ENCODE data around the gene ECHS1.
A peak's percentile ranks its signal among the peaks of the same experiment; 100 is the strongest.
"Not testable (repeated sequence)": the region's sequence is repeated elsewhere in the genome, so short reads cannot be mapped to it uniquely, and the experiment has no call there.

The ECHS1 gene

DNA sequence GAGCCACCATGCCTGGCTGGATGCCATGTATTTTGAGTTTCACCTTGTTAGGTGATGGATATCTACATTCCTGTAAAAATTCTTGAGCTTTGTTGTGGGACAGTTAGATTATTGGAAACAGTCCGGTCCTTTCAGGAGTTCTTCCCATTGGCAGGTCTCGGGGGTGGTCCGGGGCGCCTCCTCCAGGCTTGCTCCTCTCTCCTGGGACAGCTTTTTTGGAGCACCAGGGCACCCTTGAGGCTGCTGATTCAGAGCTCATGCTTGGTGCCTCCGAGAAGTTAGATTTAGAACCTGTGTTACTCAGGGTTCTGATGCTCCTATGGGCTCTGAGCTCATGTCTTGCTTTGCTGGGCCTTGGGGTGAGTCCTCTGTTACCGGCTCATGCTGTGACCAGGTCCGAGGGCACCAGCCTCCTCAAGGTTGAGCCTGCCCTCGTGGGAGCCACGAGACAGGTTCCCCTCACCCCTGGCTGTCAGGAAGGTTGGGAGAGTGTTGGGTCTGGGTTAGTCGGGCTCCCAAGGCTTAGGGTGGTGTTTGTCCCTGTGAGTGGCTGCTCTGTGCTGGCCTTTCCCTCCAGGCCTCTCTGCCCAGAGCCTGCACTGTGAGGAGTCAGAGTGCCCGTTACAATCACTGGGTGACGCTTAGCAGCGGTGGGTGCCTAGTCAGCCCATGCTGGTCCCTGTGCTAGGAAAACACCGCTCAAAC is 45.3 kb upstream of the ECHS1 start:
- H3K4me3 ChIP-seq (ENCODE audit: low read depth, low read length), result no peak overlapping the region
- DNase-seq (ENCODE audit: low read depth), result no peak

DNA sequence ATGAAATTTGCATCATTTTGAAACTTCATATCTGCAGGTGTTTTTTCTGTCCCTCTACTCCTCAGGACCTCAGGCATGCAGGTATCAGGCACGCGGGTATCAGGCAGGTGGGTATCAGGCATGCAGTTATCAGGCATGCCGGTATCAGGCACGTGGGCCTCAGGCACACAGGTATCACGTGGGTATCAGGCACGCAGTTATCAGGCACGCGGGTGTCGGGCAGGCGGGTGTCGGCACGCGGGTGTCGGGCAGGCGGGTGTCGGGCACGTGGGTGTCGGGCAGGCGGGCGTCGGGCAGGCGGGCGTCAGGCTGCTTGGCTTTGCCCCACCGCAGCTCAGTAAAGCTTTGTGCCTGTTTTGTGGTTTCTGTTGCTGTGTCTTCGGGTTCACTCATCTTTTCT is 42.6 kb upstream of the ECHS1 start:
- no peak overlapping the region for H3K4me3 ChIP-seq (ENCODE audit: low read depth, low read length)
- no peak for DNase-seq (ENCODE audit: low read depth)
- TF ChIP-seq, protein P1, sequence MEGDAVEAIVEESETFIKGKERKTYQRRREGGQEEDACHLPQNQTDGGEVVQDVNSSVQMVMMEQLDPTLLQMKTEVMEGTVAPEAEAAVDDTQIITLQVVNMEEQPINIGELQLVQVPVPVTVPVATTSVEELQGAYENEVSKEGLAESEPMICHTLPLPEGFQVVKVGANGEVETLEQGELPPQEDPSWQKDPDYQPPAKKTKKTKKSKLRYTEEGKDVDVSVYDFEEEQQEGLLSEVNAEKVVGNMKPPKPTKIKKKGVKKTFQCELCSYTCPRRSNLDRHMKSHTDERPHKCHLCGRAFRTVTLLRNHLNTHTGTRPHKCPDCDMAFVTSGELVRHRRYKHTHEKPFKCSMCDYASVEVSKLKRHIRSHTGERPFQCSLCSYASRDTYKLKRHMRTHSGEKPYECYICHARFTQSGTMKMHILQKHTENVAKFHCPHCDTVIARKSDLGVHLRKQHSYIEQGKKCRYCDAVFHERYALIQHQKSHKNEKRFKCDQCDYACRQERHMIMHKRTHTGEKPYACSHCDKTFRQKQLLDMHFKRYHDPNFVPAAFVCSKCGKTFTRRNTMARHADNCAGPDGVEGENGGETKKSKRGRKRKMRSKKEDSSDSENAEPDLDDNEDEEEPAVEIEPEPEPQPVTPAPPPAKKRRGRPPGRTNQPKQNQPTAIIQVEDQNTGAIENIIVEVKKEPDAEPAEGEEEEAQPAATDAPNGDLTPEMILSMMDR (IDR thresholded peaks at IDR 0.05; ENCODE audit: insufficient read depth, low read depth, low read length, missing control alignments), result no peak

More for the DNA sequence above, 45.3 kb upstream of the ECHS1 start:
- TF ChIP-seq, protein P1 (IDR thresholded peaks at IDR 0.05; ENCODE audit: insufficient read depth, low read depth, low read length, missing control alignments), result no peak

DNA sequence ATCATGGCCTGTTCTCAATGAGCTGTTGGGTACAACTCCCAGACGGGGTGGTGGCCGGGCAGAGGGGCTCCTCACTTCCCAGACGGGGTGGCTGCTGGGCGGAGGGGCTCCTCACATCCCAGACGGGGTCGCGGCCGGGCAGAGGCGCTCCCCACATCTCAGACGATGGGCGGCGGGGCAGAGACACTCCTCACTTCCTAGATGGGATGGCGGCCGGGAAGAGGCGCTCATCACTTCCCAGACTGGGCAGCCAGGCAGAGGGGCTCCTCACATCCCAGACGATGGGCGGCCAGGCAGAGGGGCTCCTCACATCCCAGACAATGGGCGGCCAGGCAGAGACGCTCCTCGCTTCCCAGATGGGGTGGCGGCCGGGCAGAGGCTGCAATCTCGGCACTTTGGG is 41.2 kb upstream of the ECHS1 start:
- not testable (repeated sequence) for DNase-seq (ENCODE audit: low read depth)

DNA sequence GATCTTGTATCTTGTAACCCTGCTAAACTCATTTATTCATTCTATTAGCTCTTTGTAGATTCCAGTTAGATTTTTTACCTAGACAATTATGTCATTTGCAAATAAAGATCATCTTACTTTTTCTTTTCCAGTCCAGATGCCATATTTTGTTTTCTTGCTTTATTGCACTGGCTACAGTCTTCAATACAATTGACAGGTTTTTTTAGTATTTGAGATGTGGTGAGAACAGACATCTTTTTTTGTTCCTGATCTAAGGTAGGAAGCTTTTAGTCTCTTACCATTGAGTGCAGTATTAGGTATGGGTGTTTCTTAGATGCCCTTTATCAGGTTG is 39.2 kb upstream of the ECHS1 start:
- TF ChIP-seq, protein P1 (IDR thresholded peaks at IDR 0.05; ENCODE audit: insufficient read depth, low read depth, low read length, missing control alignments), result no peak
- no peak overlapping the region for H3K4me3 ChIP-seq (ENCODE audit: low read depth, low read length)
- no peak for DNase-seq (ENCODE audit: low read depth)

More for the DNA sequence above, 41.2 kb upstream of the ECHS1 start:
- H3K4me3 ChIP-seq (ENCODE audit: low read depth, low read length), result not testable (repeated sequence)

DNA sequence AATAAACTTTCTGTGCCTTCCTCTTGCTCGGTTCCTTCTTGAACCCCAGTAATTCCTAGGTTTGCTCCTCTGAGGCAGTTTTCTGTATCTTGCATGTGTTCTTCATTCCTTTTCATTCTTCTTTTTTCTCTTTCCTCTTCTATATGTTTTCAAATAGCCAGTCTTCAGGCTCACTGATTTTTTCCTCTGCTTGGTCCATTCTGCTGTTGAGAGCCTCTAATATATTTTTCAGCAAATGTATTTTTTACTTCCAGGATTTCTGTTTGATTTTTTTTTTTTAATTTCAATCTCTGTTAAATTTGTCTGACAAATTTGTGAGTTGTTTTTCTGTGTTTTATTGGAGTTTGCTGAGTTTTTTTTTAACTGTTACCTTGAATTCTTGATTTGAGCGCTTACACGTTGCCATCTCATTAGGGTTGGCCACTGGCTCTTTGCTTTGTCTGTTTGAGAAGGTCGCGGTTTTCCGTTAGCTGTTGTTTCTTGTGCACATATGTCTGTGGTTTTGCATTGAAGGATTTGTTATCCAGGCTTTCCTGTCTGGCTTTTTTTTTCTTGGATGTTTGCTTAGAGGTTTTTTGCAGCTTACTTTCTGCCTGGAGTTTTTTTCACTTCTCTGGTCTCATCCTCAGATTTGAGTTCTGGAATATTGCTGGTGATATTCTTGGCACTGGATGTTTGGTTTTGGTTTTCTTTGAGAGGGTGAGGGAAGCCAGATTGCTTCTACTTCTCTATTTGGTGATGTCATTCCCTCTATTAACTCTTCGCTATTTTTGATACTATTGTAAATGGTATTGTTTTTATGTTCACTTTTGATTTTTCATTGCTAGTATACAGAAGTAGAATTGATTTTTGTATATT is 38.6 kb upstream of the ECHS1 start:
- H3K4me3 ChIP-seq (ENCODE audit: low read depth, low read length), result no peak overlapping the region
- no peak for DNase-seq (ENCODE audit: low read depth)
- TF ChIP-seq, protein P1 (IDR thresholded peaks at IDR 0.05; ENCODE audit: insufficient read depth, low read depth, low read length, missing control alignments), result no peak

DNA sequence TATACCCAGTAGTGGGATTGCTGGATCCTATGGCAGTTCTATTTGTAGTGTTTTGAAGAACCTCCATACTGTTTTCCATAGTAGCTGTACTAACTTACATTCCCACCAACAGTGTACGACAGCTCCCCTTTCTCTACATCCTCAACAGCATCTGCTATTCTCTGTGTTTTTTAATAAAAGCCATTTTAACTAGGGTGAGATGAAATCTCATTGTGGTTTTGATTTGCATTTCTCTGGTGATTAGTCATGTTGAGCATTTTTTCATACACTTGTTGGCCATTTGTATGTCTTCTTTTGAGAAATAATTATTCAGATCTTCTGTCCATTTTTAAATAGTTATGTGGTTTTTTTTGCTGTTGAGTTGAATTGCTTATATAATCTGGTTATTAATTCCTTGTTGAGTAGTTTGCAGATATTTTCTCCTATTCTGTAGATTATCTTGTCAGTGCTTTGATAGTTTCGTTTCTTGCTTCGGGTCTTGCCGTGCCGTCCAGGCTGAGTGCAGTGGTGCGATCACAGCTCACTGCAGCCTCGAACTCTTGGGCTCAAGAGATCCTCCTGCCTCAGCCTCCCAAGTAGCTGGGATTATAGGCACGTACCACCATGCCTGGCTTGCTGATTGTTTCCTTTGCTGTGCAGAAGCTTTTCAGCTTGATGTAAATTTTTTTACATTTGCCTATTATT is 32.8 kb upstream of the ECHS1 start:
- peak overlapping the region; percentile 14; the same call in 1 of the 2 replicates for H3K4me3 ChIP-seq (ENCODE audit: low read depth, low read length)
- peak; percentile 50 for DNase-seq (ENCODE audit: low read depth)
- TF ChIP-seq, protein P1 (IDR thresholded peaks at IDR 0.05; ENCODE audit: insufficient read depth, low read depth, low read length, missing control alignments), result no peak

DNA sequence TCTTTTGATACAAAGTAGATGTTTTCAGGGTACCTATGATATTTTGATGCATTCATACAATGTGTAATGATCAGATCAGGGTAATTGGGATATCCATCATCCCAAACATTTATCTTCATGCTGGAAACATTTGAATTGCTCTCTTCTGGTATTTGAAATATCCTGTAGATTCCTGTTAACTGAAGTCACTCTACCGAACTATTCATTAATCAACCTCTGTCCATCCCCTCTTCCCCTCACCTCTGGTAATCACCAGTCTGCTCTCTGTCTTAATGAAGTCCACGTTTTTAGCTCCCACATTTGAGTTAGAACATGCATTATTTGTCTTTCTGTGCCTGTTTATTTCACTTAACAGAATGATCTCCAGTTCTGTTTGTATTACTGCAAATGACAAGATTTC is 32.1 kb upstream of the ECHS1 start:
- no peak for DNase-seq (ENCODE audit: low read depth)
- TF ChIP-seq, protein P1 (IDR thresholded peaks at IDR 0.05; ENCODE audit: insufficient read depth, low read depth, low read length, missing control alignments), result no peak
- H3K4me3 ChIP-seq (ENCODE audit: low read depth, low read length), result no peak overlapping the region

Measured in GM12865 (cell line).